Omental fat pad (tissue), 4 donors: ENCODE results near the gene TM9SF4. TPM values are rescaled to one million over a fixed set of nuclear protein-coding genes. Genes with fewer than 3 reads are reported as not detected.

Experiments used
- ATAC-seq: fragments of 150-250 bp; one replicate; pipeline ENCODE4 v1.9.1; 2016; ENCODE audit warnings: mild to moderate bottlenecking, moderate library complexity; ENCODE audit not compliant: low FRiP score
- DNase-seq: peaks from one replicate; pipeline ENCODE4 v3.0.0-alpha.2; 2019; ENCODE audit warnings: low spot score
- total RNA-seq, 4 donors: library from RNA; depleted of rRNA; stranded (reverse); fragments of >200 nt; gene quantifications; one replicate each; pipeline ENCODE4 v1.1.0, GENCODE V29; 2016
- TF ChIP-seq, protein P1 (sequence below), 3 donors: fragments of 450-650 bp; IDR thresholded peaks; one replicate each; pipeline ENCODE4 v1.5.1; 2016 to 2017; ENCODE audit warnings: antibody characterized with exemption in 3 of 3, mild to moderate bottlenecking in 3 of 3, moderate library complexity in 2 of 3

TM9SF4 gene
- total RNA-seq, 4 donors from 2014 or later: 23.3 to 32.3 (median 31.5) TPM

DNA sequence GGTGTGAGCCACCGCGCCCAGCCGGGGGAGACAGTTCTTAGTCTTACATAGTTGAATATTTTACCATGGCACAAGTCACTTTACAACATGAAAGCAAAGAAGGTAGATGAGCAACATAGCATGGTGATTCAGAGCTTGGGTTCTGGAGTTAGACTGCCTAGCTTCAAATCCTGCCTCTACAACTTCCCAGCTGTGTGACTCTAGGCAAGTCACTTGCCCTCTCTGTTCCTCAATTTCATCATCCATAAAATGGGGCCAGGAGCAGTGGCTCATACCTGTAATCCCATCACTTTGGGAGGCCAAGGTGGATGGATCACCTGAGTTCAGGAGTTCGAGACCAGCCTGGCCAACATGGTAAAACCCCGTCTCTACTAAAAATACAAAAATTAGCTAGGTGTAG is 31.2 kb upstream of the TM9SF4 start:
- DNase-seq: no peak
- ATAC-seq: no peak
- TF ChIP-seq, protein P1, sequence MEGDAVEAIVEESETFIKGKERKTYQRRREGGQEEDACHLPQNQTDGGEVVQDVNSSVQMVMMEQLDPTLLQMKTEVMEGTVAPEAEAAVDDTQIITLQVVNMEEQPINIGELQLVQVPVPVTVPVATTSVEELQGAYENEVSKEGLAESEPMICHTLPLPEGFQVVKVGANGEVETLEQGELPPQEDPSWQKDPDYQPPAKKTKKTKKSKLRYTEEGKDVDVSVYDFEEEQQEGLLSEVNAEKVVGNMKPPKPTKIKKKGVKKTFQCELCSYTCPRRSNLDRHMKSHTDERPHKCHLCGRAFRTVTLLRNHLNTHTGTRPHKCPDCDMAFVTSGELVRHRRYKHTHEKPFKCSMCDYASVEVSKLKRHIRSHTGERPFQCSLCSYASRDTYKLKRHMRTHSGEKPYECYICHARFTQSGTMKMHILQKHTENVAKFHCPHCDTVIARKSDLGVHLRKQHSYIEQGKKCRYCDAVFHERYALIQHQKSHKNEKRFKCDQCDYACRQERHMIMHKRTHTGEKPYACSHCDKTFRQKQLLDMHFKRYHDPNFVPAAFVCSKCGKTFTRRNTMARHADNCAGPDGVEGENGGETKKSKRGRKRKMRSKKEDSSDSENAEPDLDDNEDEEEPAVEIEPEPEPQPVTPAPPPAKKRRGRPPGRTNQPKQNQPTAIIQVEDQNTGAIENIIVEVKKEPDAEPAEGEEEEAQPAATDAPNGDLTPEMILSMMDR (IDR thresholded peaks at IDR 0.05): no peak

DNA sequence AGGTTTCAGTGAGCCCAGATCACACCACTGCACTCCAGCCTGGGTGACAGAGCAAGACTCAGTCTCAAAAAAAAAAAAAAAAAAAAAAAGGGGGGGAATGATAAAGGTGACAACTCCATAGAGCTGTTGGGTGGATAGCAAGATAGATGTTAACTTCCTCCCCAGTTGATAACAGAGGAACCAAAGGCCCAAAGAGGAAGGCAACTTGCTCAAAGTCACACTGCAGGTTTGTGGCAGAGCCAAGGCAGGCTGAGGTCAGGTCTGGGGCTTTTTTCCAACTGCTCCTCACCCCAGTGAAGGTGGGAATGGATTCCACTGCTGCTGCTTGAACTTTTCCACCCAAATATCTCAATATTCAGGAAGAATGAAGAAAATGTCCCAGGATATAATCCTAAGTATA is 30.7 kb upstream of the TM9SF4 start:
- ATAC-seq: no peak
- DNase-seq: no peak
- TF ChIP-seq, protein P1 (IDR thresholded peaks at IDR 0.05): no peak

DNA sequence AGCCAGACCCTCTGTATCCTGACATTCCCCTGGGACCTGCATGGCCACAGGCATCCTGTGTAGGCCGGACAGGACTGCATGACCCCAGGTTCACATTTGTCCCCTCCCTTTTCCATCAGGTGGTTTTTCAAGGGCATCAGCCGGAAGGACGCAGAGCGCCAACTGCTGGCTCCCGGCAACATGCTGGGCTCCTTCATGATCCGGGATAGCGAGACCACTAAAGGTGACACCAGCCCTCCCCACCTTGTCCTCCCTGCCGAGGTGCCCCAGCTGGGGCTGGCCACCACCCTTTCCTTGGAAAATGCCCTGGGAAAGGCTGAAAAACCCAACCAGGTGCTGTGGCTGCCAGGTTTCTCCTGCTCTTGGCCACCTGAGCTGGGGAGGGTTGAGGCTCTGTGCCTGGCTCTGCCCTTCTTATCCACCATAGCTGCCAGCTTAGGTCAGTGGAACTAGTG is 29.8 kb upstream of the TM9SF4 start:
- no peak for ATAC-seq
- DNase-seq: no peak
- TF ChIP-seq, protein P1 (IDR thresholded peaks at IDR 0.05): no peak

DNA sequence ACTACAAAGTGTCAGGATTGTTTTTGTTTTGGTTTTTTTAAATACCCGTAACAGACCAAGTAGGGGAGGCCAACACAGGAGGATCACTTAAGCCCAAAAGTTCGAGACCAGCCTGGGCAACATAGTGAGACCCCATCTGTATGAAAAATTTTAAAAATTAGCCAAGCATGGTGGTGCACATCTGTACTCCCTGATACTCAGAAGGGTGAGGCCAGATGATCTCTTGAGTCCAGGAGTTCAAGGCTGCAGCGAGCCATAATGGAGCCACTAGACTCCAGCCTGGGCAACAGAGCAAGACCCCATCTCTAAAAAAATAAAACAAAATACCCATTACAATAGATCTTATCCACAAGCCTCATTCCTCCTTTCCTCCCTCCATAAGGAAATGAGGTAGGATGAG is 28.7 kb upstream of the TM9SF4 start:
- ATAC-seq (no peak), DNase-seq (no peak)
- TF ChIP-seq, protein P1 (IDR thresholded peaks at IDR 0.05): no peak

DNA sequence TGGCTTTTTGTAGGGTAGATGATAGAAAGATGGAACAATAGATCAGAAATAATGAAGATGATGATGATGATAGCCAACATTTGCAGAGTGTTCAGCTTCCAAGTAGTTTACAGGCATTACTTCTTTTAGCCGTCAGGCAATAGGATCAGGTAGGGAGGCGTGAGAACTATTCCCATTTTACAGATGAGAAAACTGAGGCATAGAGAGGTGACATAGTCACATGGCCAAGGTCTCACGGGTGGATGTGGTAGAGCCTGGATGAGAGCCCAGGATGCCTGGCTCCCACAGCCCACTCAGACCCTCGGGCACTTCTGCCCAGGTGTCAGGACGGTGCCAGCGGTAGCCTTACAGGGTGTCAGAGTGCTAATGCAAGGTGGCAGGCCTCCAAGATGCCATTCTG is 26.0 kb upstream of the TM9SF4 start:
- ATAC-seq (no peak), DNase-seq (no peak)
- TF ChIP-seq, protein P1 (IDR thresholded peaks at IDR 0.05): no peak

DNA sequence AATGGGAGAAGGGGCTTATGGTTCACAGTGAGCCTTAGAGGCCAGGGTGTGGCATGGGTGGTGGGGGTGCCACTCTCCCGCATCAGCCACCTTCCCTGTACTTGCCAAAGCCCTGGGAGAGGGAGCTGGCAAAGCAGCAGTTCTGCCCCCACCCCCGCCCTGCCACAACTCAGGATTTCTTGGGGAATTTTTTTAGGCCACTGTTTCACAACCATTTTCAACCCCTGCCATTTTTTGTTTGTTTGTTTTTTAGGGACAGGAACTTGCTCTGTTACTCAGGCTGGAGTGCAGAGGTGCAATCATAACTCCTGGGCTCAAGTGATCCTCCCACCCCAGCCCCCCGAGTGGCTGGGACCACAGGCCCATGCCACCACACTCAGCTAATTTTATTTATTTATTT is 22.4 kb upstream of the TM9SF4 start:
- TF ChIP-seq, protein P1 (IDR thresholded peaks at IDR 0.05): no peak
- ATAC-seq (no peak), DNase-seq (no peak)

GRCh38 chr20:32088759-32089158 is 20.8 kb upstream of the TM9SF4 start:
- TF ChIP-seq, protein P1 (IDR thresholded peaks at IDR 0.05): no peak
- ATAC-seq (no peak), DNase-seq (no peak)
